H1 (cell line): Measurements from ENCODE around the gene RARB. TPM values are rescaled to one million over a fixed set of nuclear protein-coding genes. Genes with fewer than 3 reads are reported as not detected.

Source experiments
- CTCF ChIA-PET: fragments of 300-600 bp; sonication (Branson Sonifier 250); formaldehyde crosslinking; loops from one replicate; lab custom pipeline; 2021; ENCODE audit not compliant: partially characterized antibody; lab: Charles Lee
- POLR2A ChIA-PET: fragments of 300-600 bp; sonication (Branson Sonifier 250); formaldehyde crosslinking; loops from one replicate; lab custom pipeline; 2021; ENCODE audit warnings: inconsistent platforms; ENCODE audit not compliant: partially characterized antibody; lab: Charles Lee
- DNase-seq, 2 experiments: peaks; one replicate each; pipeline versions ENCODE4 v3.0.0 to v3.0.0-alpha.2; 2010 to 2022; ENCODE audit warnings: low spot score in 2 of 2, low read depth in 1 of 2, mixed read lengths in 1 of 2
- FAIRE-seq: peaks from 2 replicates; lab custom pipeline; 2011; peaks lifted over from hg19 to GRCh38; lab: Jason Lieb, UNC
- H2AFZ ChIP-seq: 2 replicates; pipeline ENCODE4 v1.8.1; 2012; ENCODE audit warnings: low read length, inconsistent platforms
- H2AK5ac ChIP-seq: 2 replicates; pipeline ENCODE4 v1.6.1; 2013; ENCODE audit warnings: low read depth, low read length
- H2BK120ac ChIP-seq: replicated peaks from 2 replicates; pipeline ENCODE3; 2013; ENCODE audit warnings: low read depth, low read length, inconsistent platforms
- H2BK12ac ChIP-seq: 2 replicates; pipeline ENCODE4 v1.6.1; 2013; ENCODE audit warnings: low read depth, low read length
- H2BK15ac ChIP-seq: 2 replicates; pipeline ENCODE4 v1.6.1; 2013; ENCODE audit warnings: low read length
- H2BK20ac ChIP-seq: 2 replicates; pipeline ENCODE4 v1.6.1; 2013; ENCODE audit warnings: low read length
- H2BK5ac ChIP-seq: 2 replicates; pipeline ENCODE4 v1.6.1; 2013; ENCODE audit warnings: low read depth, low read length
- H3K14ac ChIP-seq: 2 replicates; pipeline ENCODE4 v1.6.1; 2013; ENCODE audit warnings: inconsistent platforms; ENCODE audit not compliant: insufficient read length
- H3K18ac ChIP-seq: 2 replicates; pipeline ENCODE4 v1.6.1; 2013; ENCODE audit warnings: low read length; ENCODE audit errors: extremely low read depth
- H3K23ac ChIP-seq: 2 replicates; pipeline ENCODE4 v1.6.1; 2013; ENCODE audit warnings: inconsistent platforms; ENCODE audit not compliant: insufficient read length
- H3K23me2 ChIP-seq: 2 replicates; pipeline ENCODE4 v1.6.1; 2013; ENCODE audit warnings: low read depth, low read length
- H3K27ac ChIP-seq: 2 replicates; pipeline ENCODE4 v1.6.1; 2011; ENCODE audit warnings: low read depth, low read length, inconsistent platforms
- H3K27me3 ChIP-seq, 4 experiments: replicated peaks in 1 of 4; 1 replicate in 1 of 4; 2 replicates in 3 of 4; pipeline versions ENCODE4 v1.6.1 to v1.8.1; 2011 to 2013; ENCODE audit warnings: low read length in 3 of 4, mild to moderate bottlenecking in 3 of 4, inconsistent platforms in 2 of 4, mixed read lengths in 2 of 4, moderate library complexity in 1 of 4; ENCODE audit not compliant: control insufficient read depth in 3 of 4, insufficient read depth in 3 of 4; ENCODE audit errors: extremely low read depth in 1 of 4
- H3K36me3 ChIP-seq, 4 experiments: 2 replicates each; pipeline versions ENCODE4 v1.6.1 to v1.8.1; 2011 to 2013; ENCODE audit warnings: mild to moderate bottlenecking in 4 of 4, low read length in 3 of 4, moderate library complexity in 2 of 4, control low read depth in 1 of 4, inconsistent platforms in 1 of 4; ENCODE audit not compliant: insufficient read depth in 4 of 4, control insufficient read depth in 2 of 4
- H3K4ac ChIP-seq: replicated peaks from 2 replicates; pipeline ENCODE3; 2013; ENCODE audit warnings: low read length, low read depth, mixed read lengths, inconsistent platforms; ENCODE audit not compliant: insufficient read length
- H3K4me1 ChIP-seq, 4 experiments: replicated peaks in 1 of 4; 1 replicate in 1 of 4; 2 replicates in 3 of 4; pipeline versions ENCODE4 v1.6.1 to v1.8.1; 2011 to 2013; ENCODE audit warnings: low read length in 3 of 4, inconsistent platforms in 2 of 4, mixed read lengths in 1 of 4; ENCODE audit not compliant: insufficient read depth in 4 of 4, control insufficient read depth in 3 of 4
- H3K4me2 ChIP-seq, 2 experiments: 2 replicates each; pipeline versions ENCODE4 v1.6.1 to v1.8.1; 2011 to 2013; ENCODE audit warnings: low read depth in 2 of 2, low read length in 2 of 2, control low read depth in 1 of 2, inconsistent platforms in 1 of 2, mild to moderate bottlenecking in 1 of 2; ENCODE audit not compliant: insufficient read depth in 1 of 2
- H3K4me3 ChIP-seq, 4 experiments: fragments of 200-600, 300-600 bp in 1 of 4; sonication (generic), shearing (Covaris generic), sonication (Bioruptor Twin) in 1 of 4; 2 replicates each; pipeline versions ENCODE4 v1.5.1 to v1.8.1; 2011 to 2016; ENCODE audit warnings: low read length in 4 of 4, low read depth in 3 of 4, control low read depth in 2 of 4, inconsistent platforms in 2 of 4, mild to moderate bottlenecking in 2 of 4, mixed read lengths in 1 of 4, moderate library complexity in 1 of 4; ENCODE audit not compliant: insufficient read depth in 2 of 4; ENCODE audit errors: extremely low read depth in 1 of 4
- H3K56ac ChIP-seq: replicated peaks from 2 replicates; pipeline ENCODE3; 2013; ENCODE audit warnings: low read depth, mild to moderate bottlenecking, mixed read lengths, low read length, inconsistent platforms; ENCODE audit not compliant: insufficient read length
- H3K79me1 ChIP-seq: 2 replicates; pipeline ENCODE4 v1.6.1; 2013; ENCODE audit warnings: low read depth, low read length, control low read depth
- H3K79me2 ChIP-seq, 2 experiments: 2 replicates each; pipeline versions ENCODE4 v1.6.1 to v1.8.1; 2012 to 2013; ENCODE audit warnings: low read length in 2 of 2, mild to moderate bottlenecking in 2 of 2, inconsistent platforms in 1 of 2; ENCODE audit not compliant: insufficient read depth in 2 of 2, control insufficient read depth in 1 of 2
- H3K9ac ChIP-seq, 4 experiments: replicated peaks in 1 of 4; 1 replicate in 1 of 4; 2 replicates in 3 of 4; pipeline versions ENCODE4 v1.6.1 to v1.8.1; 2011 to 2013; ENCODE audit warnings: low read depth in 3 of 4, low read length in 3 of 4, control low read depth in 2 of 4, mild to moderate bottlenecking in 2 of 4, moderate library complexity in 2 of 4, inconsistent platforms in 1 of 4; ENCODE audit errors: extremely low read depth in 1 of 4
- H3K9me3 ChIP-seq, 2 experiments: 2 replicates each; pipeline versions ENCODE4 v1.6.1 to v1.8.1; 2012 to 2013; ENCODE audit warnings: mild to moderate bottlenecking in 2 of 2, moderate library complexity in 2 of 2, control low read depth in 1 of 2, inconsistent platforms in 1 of 2, low read depth in 1 of 2, low read length in 1 of 2, mixed read lengths in 1 of 2; ENCODE audit not compliant: insufficient read depth in 2 of 2
- H4K20me1 ChIP-seq, 2 experiments: replicated peaks in 1 of 2; 2 replicates each; pipeline versions ENCODE3 to v1.8.1; 2011 to 2013; ENCODE audit warnings: inconsistent platforms in 2 of 2, low read length in 2 of 2, mild to moderate bottlenecking in 1 of 2; ENCODE audit not compliant: insufficient read depth in 2 of 2, control insufficient read depth in 1 of 2
- H4K5ac ChIP-seq: 2 replicates; pipeline ENCODE4 v1.6.1; 2013; ENCODE audit warnings: low read length, low read depth, mixed read lengths, inconsistent platforms; ENCODE audit not compliant: insufficient read length
- H4K8ac ChIP-seq: 2 replicates; pipeline ENCODE4 v1.8.0; 2013; ENCODE audit warnings: mild to moderate bottlenecking, moderate library complexity, low read length, inconsistent platforms; ENCODE audit not compliant: insufficient read depth; ENCODE audit errors: extremely low read depth
- H4K91ac ChIP-seq: replicated peaks from 2 replicates; pipeline ENCODE3; 2013; ENCODE audit warnings: low read length, mixed read lengths, inconsistent platforms; ENCODE audit not compliant: insufficient read length
- CHD1 ChIP-seq: IDR thresholded peaks from 2 replicates; pipeline ENCODE4 v1.6.1; 2012; ENCODE audit warnings: low read depth, low read length, improper control_type of control experiment
- CTCF ChIP-seq, 3 experiments: IDR thresholded peaks; 1 replicate in 2 of 3; 2 replicates in 1 of 3; pipeline versions ENCODE4 v1.5.1 to v1.6.1; 2011; ENCODE audit warnings: low read length in 3 of 3, mild to moderate bottlenecking in 3 of 3, inconsistent platforms in 2 of 3, low read depth in 1 of 3, moderate library complexity in 1 of 3; ENCODE audit not compliant: insufficient read depth in 1 of 3; ENCODE audit errors: control extremely low read depth in 1 of 3
- POU5F1 ChIP-seq: IDR thresholded peaks from 2 replicates; pipeline ENCODE4 v1.6.1; 2011; ENCODE audit warnings: low read depth, mild to moderate bottlenecking, low read length, moderate library complexity
- RFX5 ChIP-seq: IDR thresholded peaks from 2 replicates; pipeline ENCODE4 v1.6.1; 2011; ENCODE audit warnings: low read depth, low read length, improper control_type of control experiment, borderline replicate concordance
- SUZ12 ChIP-seq: fragments of 200-600 bp; sonication (generic); IDR thresholded peaks from 2 replicates; pipeline ENCODE4 v1.6.1; 2012; ENCODE audit warnings: mild to moderate bottlenecking, inconsistent platforms, low read length, moderate library complexity, mixed read lengths
- whole genome bisulfite sequencing, 2 experiments: shearing (Covaris generic) in 1 of 2; methylation state at CpG; one replicate each; pipeline versions ENCODE4 v1.1.6 to v1.1.7; 2013 to 2015; ENCODE audit warnings: low lambda C conversion rate in 2 of 2, mixed read lengths in 2 of 2, inconsistent platforms in 1 of 2, low coverage in 1 of 2, missing lambda C conversion rate in 1 of 2; ENCODE audit not compliant: insufficient replicate concordance in 2 of 2, insufficient coverage in 1 of 2, insufficient read length in 1 of 2; ENCODE audit errors: extremely low coverage in 1 of 2, missing lambda C conversion rate in 1 of 2; 5-methylcytosine and 5-hydroxymethylcytosine counted together
- polyA plus RNA-seq, 7 experiments: library from polyadenylated mRNA; depleted of rRNA in 3 of 7; stranded (reverse) in 5 of 7; unstranded in 2 of 7; fragments of >200 nt in 5 of 7; fragments of 200-250 nt in 2 of 7; gene quantifications; 1 replicate in 5 of 7; 2 replicates in 1 of 7; 4 replicates in 1 of 7; pipeline versions ENCODE4 v1.2.1 to v1.2.3, GENCODE V29; 2011 to 2013; ENCODE audit warnings: missing spikeins in 2 of 7, mixed read lengths in 2 of 7
- total RNA-seq: library from RNA; stranded (reverse); fragmentation: NEBNext Ultra II Directional; extraction: Animal tissue kit (Norgen Biotek cat#: 25700); gene quantifications from 2 replicates; pipeline ENCODE4 v1.2.1, GENCODE V29; 2021

The RARB gene
- total and polyA plus RNA-seq, 2 of the 8 experiments (the other 6 are each of a cell fraction or from before 2014, with no cell fraction given) = 0.15 to 0.22 TPM

- no peaks in the 10 kb centered on the region for H3K36me3 ChIP-seq
- H2BK5ac ChIP-seq = no peak overlapping the region
- no peak overlapping the region for H3K14ac ChIP-seq
- DNase-seq = no peak
- no peak overlapping the region for H3K18ac ChIP-seq
- H3K79me1 ChIP-seq = no peaks in the 10 kb centered on the region
- no peak overlapping the region for H3K4me2 ChIP-seq
- no peak overlapping the region for H2BK15ac ChIP-seq
- ChIA-PET POLR2A (no interaction called here), CTCF (no interaction called here)
- no peak overlapping the region for H2AK5ac ChIP-seq
- no peak for FAIRE-seq
- H3K23me2 ChIP-seq = no peaks in the 10 kb centered on the region
- no peak overlapping the region for H2AFZ ChIP-seq
- H2BK12ac ChIP-seq = no peak overlapping the region
- H3K4me1 ChIP-seq = no peaks in the 10 kb centered on the region
- H3K9ac ChIP-seq = no peak overlapping the region
- H3K9me3 ChIP-seq = no peaks in the 10 kb centered on the region
- TF ChIP-seq POU5F1 = no peak
- no peak for TF ChIP-seq CHD1
- no peak for TF ChIP-seq RFX5
- TF ChIP-seq SUZ12 = no peak
- TF ChIP-seq CTCF (IDR thresholded peaks at IDR 0.05; ENCODE audit: control extremely low read depth in 1 of 3, insufficient read depth in 1 of 3, low read depth in 1 of 3, low read length in 3 of 3) = no peak
- no peak overlapping the region for H2BK20ac ChIP-seq
- H4K5ac ChIP-seq = no peak overlapping the region
- H3K23ac ChIP-seq = no peak overlapping the region
- no peaks in the 10 kb centered on the region for H4K20me1 ChIP-seq
- H2BK120ac ChIP-seq = no peak overlapping the region
- H4K91ac ChIP-seq = no peak overlapping the region
- no peak overlapping the region for H4K8ac ChIP-seq
- no peak overlapping the region for H3K4ac ChIP-seq
- no peaks in the 10 kb centered on the region; a peak in 1 of 7 replicates for H3K27me3 ChIP-seq
- H3K56ac ChIP-seq = no peak overlapping the region
- H3K79me2 ChIP-seq = no peaks in the 10 kb centered on the region
- no peak overlapping the region for H3K27ac ChIP-seq
- WGBS, 2 experiments = 91% methylated on average over 1 of the region's 1 CpG; no CpG with 5 or more reads in 1 of the 2 experiments
- H3K4me3 ChIP-seq = no peak overlapping the region
Measured at GRCh38 chr3:25483456-25483855, 55.4 kb downstream of the RARB start.
